ENCODE data around the gene RIMS4. TPM values are rescaled to one million over a fixed set of nuclear protein-coding genes. Genes with fewer than 3 reads are reported as not detected.

The RIMS4 gene
- total and polyA plus RNA-seq, 9 of the 15 experiments (the other 6 are each of a cell fraction or from before 2014, with no cell fraction given), result 0.04 TPM; not detected in 8

DNA sequence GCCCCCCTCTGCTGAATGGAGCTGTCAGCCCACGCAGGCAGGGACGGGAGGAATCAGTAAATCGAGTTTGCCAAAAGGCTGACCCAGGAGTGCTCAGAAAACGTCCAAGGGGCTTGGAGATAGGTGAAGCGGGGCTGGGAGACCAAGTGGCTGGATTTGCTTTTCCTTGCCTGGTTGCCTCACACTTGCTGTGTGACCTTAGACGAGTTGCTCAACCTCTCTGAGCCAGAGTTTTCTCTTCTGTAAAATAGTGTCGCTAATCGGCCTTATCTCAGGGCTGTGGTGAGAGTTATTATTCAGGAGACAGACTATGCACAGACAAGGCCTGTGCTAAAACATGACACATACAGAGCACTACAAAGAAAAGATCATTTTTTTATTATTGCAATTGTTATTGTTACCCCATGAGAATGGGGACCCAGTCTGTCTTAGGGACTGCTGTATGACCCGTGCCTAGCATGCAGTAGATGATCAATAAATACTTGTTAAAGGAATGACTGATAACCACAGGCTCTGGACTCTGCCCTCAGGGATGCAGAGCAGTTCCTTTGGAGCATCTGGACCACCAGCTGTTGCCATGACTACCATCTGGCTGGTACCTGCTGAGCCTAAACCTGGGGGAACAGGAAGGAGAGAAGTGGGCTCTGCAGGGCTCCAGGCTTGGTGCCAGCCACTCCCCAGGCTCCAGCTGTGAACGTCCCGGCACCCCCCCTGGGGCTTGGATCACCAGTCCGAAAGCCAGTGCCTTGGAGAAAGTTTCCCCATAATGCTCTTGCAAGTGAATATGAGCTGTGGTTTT lies 63.8 kb downstream of the RIMS4 start (continued):
- TF ChIP-seq CEBPG (CRISPR knock-in tag; IDR thresholded peaks at IDR 0.05), result 0 out of 2 replicates have a peak, but pooled peaks have one; percentile 37
- TF ChIP-seq CEBPG (tag; conservative IDR thresholded peaks at IDR 0.05 in 1 of 2, IDR thresholded peaks at IDR 0.05 in 1 of 2), result peak in 1 of 2 experiments; percentile 69; a peak in 3 of 4 replicates
- TF ChIP-seq CEBPB (tag; IDR thresholded peaks at IDR 0.05), result peak; percentile 70; the same call in 1 of the 2 replicates
- TF ChIP-seq U2AF1 (optimal IDR thresholded peaks at IDR 0.05; ENCODE audit: low read depth, low read length), result no peak
- TF ChIP-seq RHOXF2B (CRISPR knock-in tag; conservative IDR thresholded peaks at IDR 0.05), result no peak
- no peak for TF ChIP-seq ZNF146 (CRISPR knock-in tag; IDR thresholded peaks at IDR 0.05; ENCODE audit: unreplicated experiment)
- TF ChIP-seq ZNF830 (CRISPR knock-in tag; IDR thresholded peaks at IDR 0.05), result no peak
- TF ChIP-seq EGR1 (conservative IDR thresholded peaks at IDR 0.05), result peak; percentile 28; the same call in 1 of the 2 replicates
- TF ChIP-seq GTF2A2 (tag; IDR thresholded peaks at IDR 0.05), result no peak
- peak in 1 of 2 experiments; percentile 77; a peak in 3 of 4 replicates for TF ChIP-seq RCOR1 (IDR thresholded peaks at IDR 0.05; ENCODE audit: borderline replicate concordance in 1 of 2, low read depth in 2 of 2, low read length in 2 of 2)
- no peak for TF ChIP-seq GABPB1 (CRISPR knock-in tag; IDR thresholded peaks at IDR 0.05)
- TF ChIP-seq CTCFL (IDR thresholded peaks at IDR 0.05; ENCODE audit: borderline replicate concordance, insufficient read depth, low read depth, low read length, poor library complexity, severe bottlenecking), result no peak
- no peak for TF ChIP-seq HDAC3 (IDR thresholded peaks at IDR 0.05; ENCODE audit: borderline replicate concordance, partially characterized antibody)
- TF ChIP-seq TGIF2 (CRISPR knock-in tag; IDR thresholded peaks at IDR 0.05), result no peak
- TF ChIP-seq NR0B1 (IDR thresholded peaks at IDR 0.05; ENCODE audit: partially characterized antibody), result no peak
- TF ChIP-seq, protein P1, sequence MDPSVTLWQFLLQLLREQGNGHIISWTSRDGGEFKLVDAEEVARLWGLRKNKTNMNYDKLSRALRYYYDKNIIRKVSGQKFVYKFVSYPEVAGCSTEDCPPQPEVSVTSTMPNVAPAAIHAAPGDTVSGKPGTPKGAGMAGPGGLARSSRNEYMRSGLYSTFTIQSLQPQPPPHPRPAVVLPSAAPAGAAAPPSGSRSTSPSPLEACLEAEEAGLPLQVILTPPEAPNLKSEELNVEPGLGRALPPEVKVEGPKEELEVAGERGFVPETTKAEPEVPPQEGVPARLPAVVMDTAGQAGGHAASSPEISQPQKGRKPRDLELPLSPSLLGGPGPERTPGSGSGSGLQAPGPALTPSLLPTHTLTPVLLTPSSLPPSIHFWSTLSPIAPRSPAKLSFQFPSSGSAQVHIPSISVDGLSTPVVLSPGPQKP (CRISPR knock-in tag; IDR thresholded peaks at IDR 0.05), result no peak
- no peak for TF ChIP-seq SAFB2 (IDR thresholded peaks at IDR 0.05; ENCODE audit: borderline replicate concordance, low read depth, low read length, severe bottlenecking)
- no peak for TF ChIP-seq KLF6 (CRISPR knock-in tag; IDR thresholded peaks at IDR 0.05; ENCODE audit: borderline replicate concordance)
- no peak for TF ChIP-seq BCL6 (CRISPR knock-in tag; IDR thresholded peaks at IDR 0.05)
- no peak for TF ChIP-seq KDM4B (IDR thresholded peaks at IDR 0.05; ENCODE audit: borderline replicate concordance in 2 of 2, low read depth in 1 of 2)
- TF ChIP-seq ZNF583 (CRISPR knock-in tag; IDR thresholded peaks at IDR 0.05), result no peak
- TF ChIP-seq PKNOX1 (IDR thresholded peaks at IDR 0.05), result no peak
- TF ChIP-seq TEAD1 (CRISPR knock-in tag; IDR thresholded peaks at IDR 0.05), result no peak
